GM15510 (cell line): ENCODE results near the gene FRRS1.
A peak's percentile ranks its signal among the peaks of the same experiment; 100 is the strongest.

ENCODE experiments used
- POLR2A ChIP-seq: IDR thresholded peaks from 3 replicates; pipeline ENCODE4 v1.6.1; 2011; ENCODE audit warnings: borderline replicate concordance; ENCODE audit not compliant: insufficient read length; ENCODE audit errors: extremely low read depth

FRRS1 gene, protein sequence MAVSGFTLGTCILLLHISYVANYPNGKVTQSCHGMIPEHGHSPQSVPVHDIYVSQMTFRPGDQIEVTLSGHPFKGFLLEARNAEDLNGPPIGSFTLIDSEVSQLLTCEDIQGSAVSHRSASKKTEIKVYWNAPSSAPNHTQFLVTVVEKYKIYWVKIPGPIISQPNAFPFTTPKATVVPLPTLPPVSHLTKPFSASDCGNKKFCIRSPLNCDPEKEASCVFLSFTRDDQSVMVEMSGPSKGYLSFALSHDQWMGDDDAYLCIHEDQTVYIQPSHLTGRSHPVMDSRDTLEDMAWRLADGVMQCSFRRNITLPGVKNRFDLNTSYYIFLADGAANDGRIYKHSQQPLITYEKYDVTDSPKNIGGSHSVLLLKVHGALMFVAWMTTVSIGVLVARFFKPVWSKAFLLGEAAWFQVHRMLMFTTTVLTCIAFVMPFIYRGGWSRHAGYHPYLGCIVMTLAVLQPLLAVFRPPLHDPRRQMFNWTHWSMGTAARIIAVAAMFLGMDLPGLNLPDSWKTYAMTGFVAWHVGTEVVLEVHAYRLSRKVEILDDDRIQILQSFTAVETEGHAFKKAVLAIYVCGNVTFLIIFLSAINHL

DNA sequence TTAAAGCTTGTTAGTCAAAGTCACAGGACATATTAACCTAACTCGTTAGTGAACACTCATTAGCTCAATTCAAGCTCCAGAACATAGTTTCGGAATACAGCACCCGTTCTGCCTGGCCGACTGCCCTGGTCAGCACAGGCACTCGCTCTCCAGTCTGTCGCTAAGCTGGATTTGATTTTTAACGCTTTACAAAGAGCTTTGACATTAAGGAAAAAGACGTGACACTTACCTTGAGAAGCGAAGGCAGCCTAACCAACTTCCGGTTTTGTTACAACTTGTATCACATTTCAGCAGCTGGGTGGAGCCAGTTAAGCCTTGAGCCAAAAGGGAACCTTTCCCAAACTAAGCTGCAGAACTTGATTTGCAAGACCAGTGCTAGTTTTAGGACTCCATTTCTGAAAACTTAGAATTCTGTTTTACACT lies at the start of gene FRRS1:
FRRS1 (minus strand) TSS at position 258 of the 423 bp plus-strand sequence. CDS start 17,867 bp downstream, outside the sequence.
- peak; percentile 56 for TF ChIP-seq POLR2A

DNA sequence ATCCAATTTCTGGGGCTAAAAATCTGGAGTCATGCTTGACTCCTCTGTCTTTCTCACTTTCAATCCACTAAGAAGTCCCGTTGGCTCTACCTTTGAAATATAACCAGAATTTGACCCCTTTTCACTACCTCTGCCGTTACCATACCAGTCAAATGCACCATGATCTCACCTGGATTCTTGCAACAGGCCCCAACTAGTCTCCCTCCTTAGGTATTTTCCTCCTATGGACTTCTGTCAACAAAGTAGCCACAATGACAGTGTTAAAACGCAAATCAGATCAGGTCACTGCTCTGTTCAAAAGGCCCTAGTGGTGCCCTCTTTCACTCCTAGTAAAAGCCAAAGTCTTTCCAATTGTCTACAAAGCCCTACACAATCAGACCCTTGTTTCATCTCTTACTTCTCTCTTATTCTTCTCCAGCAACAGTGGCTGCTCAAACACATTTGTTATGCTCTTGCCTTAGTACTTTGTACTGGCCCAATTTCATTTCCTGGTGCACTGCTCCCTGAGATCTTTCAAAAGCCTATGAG lies 48.0 kb upstream of the FRRS1 start:
- no peak for TF ChIP-seq POLR2A

DNA sequence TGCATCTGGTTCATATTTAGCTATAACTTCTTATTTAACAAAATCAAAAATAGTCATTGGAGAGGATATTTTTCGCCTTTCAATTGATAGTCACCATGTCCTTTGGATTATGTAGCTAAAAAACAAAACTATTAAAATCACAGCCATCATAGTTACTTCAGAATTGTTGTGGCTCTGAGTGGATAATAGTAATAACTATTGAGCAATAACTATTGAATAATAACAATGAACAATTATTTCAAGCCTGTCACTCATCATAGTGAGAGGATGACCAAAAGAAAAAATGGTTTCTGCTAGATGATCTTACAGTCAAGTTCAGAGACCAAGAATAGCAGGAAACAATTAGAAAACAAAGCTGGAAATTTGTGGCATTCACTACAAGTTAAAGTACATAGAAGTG lies 45.3 kb upstream of the FRRS1 start:
- TF ChIP-seq POLR2A: no peak

DNA sequence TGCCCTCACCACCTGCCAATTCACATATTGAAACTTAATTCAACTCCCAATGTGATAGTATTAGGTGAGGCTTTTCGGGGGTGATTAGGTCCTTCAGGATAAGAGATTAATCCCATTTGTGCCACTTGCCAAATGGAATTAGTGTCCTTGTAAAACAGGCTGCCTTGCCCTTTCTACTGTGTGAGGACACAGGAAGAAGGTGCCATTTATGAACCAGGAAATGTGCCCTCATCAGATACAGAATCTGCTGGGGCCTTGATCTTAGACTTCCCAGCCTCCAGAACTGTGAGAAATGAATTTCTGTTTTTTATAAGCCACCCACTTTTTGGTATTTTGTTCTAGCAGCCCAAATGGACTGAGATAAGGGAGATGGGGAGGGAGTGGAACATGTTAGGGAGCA lies 44.6 kb upstream of the FRRS1 start:
- TF ChIP-seq POLR2A: no peak

DNA sequence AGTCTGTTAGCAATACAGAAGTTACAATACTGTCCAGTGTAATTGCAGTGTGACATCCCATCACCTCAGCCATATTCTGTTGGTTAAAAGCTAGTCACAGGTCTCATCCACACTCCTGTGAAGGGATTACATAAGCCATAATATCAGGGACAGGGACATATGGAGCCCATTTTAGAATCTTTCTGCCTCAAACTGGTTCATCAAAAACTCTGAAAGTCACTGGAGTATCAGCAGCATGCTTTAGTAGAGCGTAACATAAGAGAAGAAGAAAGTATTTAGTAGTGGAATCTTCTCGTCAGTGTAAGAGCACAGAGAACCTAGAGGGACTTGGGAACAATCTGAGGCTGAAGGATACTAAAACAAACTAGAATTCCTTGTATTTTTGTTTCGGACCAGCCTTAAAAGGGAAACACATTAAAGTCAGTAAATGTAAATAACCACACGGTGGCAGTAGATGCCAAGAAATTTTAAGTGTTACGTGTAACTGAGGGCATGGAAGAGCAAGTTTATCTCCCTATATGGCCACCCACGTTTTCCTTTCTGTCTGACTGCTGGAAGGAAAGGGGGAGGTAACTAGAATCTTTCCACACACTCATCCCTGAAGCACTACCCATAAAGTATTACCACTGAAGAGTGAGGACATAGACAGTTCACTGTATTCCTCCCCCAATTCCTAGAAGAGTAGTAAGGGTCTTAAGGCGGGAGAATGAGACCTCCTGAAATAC lies 42.1 kb upstream of the FRRS1 start:
- no peak for TF ChIP-seq POLR2A

DNA sequence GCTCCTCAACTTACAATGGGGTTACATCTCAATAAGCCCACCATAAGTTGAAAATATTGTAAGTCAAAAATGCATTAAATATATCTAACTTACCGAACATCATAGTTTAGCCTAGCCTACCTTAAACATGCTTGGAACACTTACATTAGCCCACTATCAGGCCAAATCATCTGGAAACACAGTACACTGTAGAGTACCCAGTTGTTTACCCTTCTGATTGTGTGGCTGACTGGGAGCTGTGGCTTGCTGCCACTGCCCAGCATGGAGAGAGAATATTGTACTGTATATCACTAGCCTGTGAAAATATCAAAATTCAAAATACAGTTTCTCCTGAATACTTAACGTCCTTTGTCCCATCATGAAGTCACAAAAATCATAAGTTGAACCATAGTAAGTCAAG lies 40.4 kb upstream of the FRRS1 start:
- TF ChIP-seq POLR2A: no peak

DNA sequence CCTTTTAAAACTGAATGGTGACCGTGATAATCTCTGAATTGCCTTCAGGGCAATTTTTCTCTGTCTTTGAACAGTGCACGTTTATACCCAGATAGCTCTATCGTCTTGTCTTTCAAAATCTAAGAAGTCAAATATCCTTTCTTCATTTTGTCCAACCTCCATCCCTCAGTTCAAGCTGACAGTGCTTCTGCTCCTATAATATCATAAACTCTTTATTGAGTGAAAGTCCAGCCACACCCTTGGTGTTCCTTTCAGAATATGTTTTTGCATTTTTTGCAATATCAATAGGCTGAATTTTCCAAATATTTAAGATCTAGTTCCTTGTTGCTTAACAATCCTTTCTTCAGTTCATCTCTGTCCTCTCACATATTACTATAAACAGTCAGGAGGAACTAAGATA lies 35.1 kb upstream of the FRRS1 start:
- TF ChIP-seq POLR2A: no peak

DNA sequence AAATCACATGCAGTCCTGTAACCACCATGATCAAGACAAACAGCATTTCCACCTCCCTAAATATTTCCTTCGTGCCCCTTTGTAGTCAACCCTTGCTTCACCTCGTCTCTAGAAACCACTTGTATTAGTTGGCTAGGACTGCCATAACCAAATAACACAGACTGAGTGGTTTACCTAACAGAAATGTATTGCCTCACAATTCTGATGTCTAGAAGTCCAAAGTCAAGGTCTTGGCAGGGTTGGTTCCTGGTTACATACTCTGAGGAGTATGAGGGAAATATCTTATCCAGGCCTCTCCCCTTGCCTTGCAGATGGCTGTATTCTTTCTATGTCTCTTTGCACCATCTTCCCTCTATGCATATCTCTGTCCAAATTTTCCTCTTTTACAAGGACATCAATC lies 23.3 kb upstream of the FRRS1 start:
- TF ChIP-seq POLR2A: no peak

DNA sequence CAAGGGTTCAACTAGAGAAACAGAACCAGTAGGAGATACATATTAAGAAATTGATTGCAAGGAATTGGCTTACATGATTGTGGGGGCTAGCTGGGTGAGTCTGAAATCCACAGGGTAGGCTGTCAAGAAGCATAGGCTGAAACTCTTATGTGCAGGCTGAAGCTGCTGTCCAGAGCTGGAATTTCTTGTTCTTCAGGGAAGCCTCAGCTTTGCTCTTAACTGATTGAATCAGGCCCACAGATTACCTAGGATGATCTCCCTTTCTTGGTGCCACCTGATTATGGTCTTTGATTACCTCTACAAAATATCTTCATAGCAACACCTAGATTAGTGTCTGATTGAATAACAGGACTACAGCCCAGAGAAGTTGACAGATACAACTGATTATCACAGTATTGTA lies 22.5 kb upstream of the FRRS1 start:
- TF ChIP-seq POLR2A: no peak

DNA sequence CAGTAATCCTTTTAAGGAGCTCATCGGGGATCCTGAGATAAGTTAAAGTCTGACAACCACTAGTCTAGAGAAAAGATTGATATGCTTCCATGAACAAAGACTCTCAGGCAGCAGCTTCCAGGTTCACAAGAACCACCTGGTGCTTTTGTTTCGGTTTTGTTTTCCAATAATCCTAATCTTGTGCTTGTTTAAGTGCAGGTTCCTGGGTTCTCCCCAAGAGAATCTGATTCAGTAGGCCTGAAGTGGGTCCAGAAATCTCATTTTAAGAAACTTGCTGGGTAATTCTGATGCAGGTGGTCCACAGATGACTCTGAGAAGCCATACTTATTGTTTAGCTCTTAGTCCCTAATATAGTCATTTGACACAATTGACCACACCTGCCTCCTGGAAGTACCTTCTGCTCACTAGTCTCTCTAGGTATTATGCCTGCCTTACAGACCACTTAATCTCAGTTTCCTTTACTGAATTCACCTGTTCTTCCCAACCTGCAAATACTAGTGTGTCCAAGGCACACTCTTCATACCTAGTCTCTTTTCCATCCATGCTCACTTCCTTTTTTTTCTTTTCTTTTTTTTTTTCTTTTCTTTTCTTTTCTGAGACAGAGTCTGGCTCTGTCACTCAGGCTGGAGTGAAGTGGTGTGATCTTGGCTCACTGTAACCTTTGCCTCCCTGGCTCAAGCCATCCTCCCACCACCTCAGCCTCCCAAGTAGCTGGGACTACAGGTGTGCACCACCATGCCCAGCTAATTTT lies 20.5 kb upstream of the FRRS1 start:
- no peak for TF ChIP-seq POLR2A

DNA sequence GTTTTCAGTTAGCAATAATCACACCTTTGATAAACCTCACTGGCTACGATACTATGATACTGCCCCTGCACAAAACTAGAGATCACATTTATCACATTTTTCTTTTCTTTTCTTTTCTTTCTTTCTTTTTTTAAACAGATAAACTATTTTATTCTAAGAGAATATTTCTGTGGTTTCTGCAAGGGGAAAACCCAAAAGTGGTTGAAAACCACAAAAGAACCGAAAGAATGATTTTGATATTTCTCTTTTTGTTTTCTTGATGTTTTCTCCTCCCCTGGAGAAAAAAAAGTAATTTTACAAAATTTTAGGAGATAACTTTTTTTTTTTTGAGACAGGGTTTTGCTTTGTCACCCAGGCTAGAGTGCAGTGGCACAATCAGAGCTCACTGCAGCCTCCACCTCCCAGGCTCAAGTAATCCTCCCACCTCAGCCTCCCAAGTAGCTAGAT lies 18.4 kb upstream of the FRRS1 start:
- no peak for TF ChIP-seq POLR2A

DNA sequence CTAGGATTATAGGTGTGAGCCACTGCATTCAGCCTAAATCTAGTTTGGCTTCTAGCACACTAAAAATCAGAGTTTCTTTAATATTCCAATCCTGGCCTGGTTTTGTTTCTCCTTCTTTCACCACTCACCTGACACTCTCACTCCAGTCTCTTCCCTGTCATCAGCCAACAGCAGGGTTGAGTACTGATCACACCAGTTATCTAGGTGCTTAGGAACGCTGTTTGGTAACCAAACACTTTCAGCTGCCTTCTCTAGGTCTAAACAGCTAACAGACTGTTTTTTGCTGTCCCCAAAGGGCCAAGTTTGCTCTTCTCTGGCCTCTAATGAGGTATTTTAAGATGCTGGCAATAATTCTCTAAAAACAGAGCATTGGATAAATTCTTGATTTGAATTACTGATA lies 17.7 kb upstream of the FRRS1 start:
- TF ChIP-seq POLR2A: no peak

DNA sequence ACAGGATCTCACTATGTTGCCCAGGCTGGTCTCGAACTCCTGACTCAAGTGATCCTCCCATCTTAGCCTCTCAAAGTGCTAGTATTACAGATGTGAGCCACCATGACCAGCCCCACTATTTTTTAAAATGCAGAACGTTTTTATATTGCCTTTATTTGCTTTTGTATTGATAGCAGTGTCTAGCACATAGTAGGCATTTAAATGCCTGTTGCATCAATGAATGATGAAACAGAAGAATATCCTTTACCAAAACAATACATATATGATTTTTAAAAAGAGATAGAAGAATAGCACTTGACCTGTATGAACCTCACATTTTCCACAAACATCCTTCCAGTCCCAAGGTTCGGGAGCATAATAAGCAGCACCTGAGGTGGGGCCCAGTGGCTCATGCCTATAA lies 16.5 kb upstream of the FRRS1 start:
- no peak for TF ChIP-seq POLR2A

DNA sequence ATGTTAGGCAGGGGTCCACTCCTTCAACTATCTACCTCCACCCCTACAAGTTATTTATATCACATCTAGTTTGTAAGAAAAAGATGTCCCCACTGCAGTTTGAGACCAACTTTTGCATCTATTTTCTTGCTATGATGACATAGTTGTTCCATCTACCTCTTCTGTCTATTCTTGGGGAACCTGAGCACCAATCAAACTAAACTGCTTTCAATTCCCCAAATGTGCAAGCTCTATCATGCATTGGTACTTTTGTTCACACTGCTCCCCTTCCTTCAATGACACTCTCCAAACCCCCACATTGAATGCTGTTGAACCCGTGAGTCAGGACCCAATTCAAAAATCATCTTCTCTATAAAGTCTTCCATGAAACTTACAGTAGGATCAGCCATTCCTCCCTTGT lies 16.0 kb upstream of the FRRS1 start:
- no peak for TF ChIP-seq POLR2A
